Stomach (tissue), 4 donors: ENCODE measurements around the gene TWF2.

ENCODE experiments used
- POLR2A ChIP-seq, 4 donors: fragments of 450-650 bp; IDR thresholded peaks; one replicate each; pipeline ENCODE4 v1.6.1; 2016; ENCODE audit warnings: antibody characterized with exemption in 4 of 4, control low read depth in 2 of 4, mild to moderate bottlenecking in 1 of 4, moderate library complexity in 1 of 4
- POLR2AphosphoS5 ChIP-seq, 3 donors: sonication (generic); formaldehyde crosslinking; IDR thresholded peaks; one replicate each; pipeline ENCODE4 v1.6.1; 2016; ENCODE audit warnings: antibody characterized with exemption in 3 of 3
- TF ChIP-seq, protein P1 (sequence below), 7 experiments: fragments of 450-650 bp in 4 of 7; fragments of 200-600 bp in 3 of 7; sonication (generic) in 3 of 7; IDR thresholded peaks; one replicate each; pipeline ENCODE4 v1.5.1; 2016 to 2019; ENCODE audit warnings: antibody characterized with exemption in 7 of 7, control low read depth in 2 of 7, mild to moderate bottlenecking in 1 of 7

GRCh38 chr3:52202384-52203077 lies 36.4 kb downstream of the TWF2 start:
- TF ChIP-seq, protein P1, sequence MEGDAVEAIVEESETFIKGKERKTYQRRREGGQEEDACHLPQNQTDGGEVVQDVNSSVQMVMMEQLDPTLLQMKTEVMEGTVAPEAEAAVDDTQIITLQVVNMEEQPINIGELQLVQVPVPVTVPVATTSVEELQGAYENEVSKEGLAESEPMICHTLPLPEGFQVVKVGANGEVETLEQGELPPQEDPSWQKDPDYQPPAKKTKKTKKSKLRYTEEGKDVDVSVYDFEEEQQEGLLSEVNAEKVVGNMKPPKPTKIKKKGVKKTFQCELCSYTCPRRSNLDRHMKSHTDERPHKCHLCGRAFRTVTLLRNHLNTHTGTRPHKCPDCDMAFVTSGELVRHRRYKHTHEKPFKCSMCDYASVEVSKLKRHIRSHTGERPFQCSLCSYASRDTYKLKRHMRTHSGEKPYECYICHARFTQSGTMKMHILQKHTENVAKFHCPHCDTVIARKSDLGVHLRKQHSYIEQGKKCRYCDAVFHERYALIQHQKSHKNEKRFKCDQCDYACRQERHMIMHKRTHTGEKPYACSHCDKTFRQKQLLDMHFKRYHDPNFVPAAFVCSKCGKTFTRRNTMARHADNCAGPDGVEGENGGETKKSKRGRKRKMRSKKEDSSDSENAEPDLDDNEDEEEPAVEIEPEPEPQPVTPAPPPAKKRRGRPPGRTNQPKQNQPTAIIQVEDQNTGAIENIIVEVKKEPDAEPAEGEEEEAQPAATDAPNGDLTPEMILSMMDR (IDR thresholded peaks at IDR 0.05), result no peak
- no peak for TF ChIP-seq POLR2A (IDR thresholded peaks at IDR 0.05)
- no peak for TF ChIP-seq POLR2AphosphoS5 (IDR thresholded peaks at IDR 0.05)
